Brain pericyte (primary cell): ENCODE data around the gene SRGAP2B.
"Not testable (repeated sequence)": the region's sequence is repeated elsewhere in the genome, so short reads cannot be mapped to it uniquely, and the experiment has no call there.

Experiments used
- DNase-seq: peaks from one replicate; pipeline ENCODE4 v3.0.0-alpha.2; 2012; ENCODE audit warnings: low read depth, low spot score

Gene SRGAP2B

GRCh38 chr1:145095284-145096057 is at the start of gene SRGAP2B, which contains the start of gene FAM72D:
Gene SRGAP2B, minus strand, starts transcription at chr1:145095328. Its CDS starts 2,427 bp downstream, at chr1:145092901.
Gene FAM72D, plus strand, starts transcription at chr1:145095974. Its CDS starts 874 bp downstream, at chr1:145096848.
- not testable (repeated sequence) for DNase-seq

GRCh38 chr1:145144264-145144913 is 49.3 kb upstream of the SRGAP2B start:
- DNase-seq: not testable (repeated sequence)

DNA sequence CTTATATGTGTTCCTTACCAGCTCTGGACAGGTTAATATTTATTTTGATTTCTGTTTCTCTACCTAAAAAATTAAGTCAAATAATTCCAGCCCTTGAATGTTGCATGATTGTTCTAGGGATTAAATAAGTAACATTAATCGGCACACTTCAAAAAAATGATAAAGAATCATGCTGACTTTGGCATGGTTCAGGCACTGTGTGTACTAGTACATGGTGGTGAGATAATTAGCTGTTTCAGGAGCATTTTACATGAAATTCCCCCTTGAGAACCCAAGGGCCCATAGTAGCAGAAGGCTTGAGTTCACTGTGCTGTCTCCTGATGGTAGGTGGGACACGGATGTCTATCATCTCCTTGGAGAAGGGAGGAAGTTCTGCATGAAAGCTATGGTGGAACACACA is 45.4 kb upstream of the SRGAP2B start:
- not testable (repeated sequence) for DNase-seq

- DNase-seq: not testable (repeated sequence)
Measured at GRCh38 chr1:145134476-145134875, 39.3 kb upstream of the SRGAP2B start.

- not testable (repeated sequence) for DNase-seq
Measured at GRCh38 chr1:145128697-145129469, 33.8 kb upstream of the SRGAP2B start.

GRCh38 chr1:145127144-145127543 is 32.0 kb upstream of the SRGAP2B start:
- not testable (repeated sequence) for DNase-seq

- DNase-seq: not testable (repeated sequence)
Measured at GRCh38 chr1:145125112-145125511, 30.0 kb upstream of the SRGAP2B start.

DNA sequence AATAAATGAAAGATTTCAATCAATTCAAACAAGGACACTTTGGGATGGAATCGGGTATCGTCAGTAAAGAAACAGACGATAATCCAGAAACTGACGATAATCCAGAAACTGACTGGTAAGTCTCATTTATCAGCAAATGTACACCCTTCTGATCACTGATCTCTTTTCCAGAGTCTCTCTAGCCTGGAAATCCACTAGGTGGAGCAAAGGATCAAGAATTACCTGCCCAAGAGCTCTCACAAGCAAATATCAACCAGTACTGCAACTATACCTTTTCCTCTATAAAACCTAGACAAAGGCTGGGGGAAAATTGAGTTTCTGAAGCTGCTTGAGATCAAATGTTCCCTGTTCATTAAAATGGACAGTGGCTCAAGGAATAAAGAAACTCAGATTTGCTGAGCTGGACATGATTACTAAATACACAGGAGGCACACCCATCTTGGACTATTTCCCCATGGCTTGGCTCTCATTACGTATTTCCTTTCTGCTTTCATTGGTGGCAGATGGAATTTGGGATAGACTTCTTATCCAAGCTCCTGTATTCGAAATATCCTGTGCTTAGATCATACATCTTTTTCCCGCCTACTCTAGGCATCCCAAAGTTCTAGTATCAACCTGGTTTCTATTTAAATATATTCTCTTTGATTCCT is 29.0 kb upstream of the SRGAP2B start:
- DNase-seq: not testable (repeated sequence)

GRCh38 chr1:145123062-145123395 is 27.9 kb upstream of the SRGAP2B start:
- DNase-seq: not testable (repeated sequence)

DNA sequence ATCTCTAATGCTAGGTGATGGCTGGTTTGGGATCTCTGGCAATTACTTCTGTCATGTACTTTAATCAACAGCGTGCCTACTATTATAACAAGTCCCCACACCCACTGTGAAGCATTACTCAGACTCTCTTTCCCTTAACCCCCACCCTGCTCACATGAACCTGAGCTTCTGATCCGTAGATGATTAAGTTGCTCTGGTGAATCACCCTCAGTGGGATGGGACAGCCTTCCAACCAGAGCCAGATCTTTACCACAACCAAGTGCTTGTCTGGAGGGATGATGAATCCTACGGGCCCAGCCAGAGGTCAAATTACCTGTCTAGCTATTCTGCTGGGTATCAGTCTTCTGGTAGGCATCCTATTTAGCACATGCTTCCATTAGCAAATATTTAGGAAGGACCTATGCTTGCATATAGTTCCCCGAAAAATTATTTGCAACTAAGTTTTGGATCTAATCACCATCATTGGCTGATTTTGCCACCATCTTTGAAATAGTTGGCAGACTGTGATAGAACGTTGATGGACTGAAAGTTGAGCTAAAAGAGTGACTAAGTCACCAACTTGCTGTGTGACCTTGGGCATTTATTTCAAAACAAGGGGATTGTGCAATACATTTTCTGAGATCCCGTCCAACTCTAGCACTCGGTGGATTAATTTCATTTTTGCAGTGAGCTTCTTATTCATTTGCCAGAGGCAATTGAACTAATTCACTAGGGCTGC is 27.4 kb upstream of the SRGAP2B start:
- not testable (repeated sequence) for DNase-seq

GRCh38 chr1:145119842-145120241 is 24.7 kb upstream of the SRGAP2B start:
- DNase-seq: not testable (repeated sequence)

- DNase-seq: not testable (repeated sequence)
Measured at GRCh38 chr1:145115587-145116493, 20.7 kb upstream of the SRGAP2B start.

GRCh38 chr1:145114560-145115057 is 19.5 kb upstream of the SRGAP2B start:
- not testable (repeated sequence) for DNase-seq

GRCh38 chr1:145112703-145113102 is 17.6 kb upstream of the SRGAP2B start:
- not testable (repeated sequence) for DNase-seq

GRCh38 chr1:145111674-145112073 is 16.5 kb upstream of the SRGAP2B start:
- not testable (repeated sequence) for DNase-seq

GRCh38 chr1:145103294-145103693 is 8.2 kb upstream of the SRGAP2B start:
- DNase-seq: not testable (repeated sequence)

DNA sequence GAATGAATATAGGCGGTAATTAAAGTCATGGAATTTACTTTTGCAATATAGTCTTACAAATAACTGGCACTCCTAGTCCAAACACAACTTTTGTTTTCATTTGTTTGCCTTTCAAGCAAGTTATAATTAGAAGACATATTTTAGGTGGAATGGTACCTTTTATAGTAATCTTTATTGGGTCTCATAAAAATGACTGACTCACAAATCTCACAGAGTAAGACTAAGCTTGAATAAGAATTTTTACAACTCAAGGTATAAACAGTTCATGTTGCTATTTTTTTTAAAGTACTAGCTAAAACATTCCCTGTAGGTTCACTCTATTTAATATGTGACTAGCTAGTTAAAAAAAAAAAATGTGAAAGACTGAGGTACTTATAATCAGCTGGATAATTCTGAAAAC is 6.6 kb upstream of the SRGAP2B start:
- DNase-seq: not testable (repeated sequence)

GRCh38 chr1:145094655-145095211 is 395 bp downstream of the SRGAP2B start:
- DNase-seq: not testable (repeated sequence)

DNA sequence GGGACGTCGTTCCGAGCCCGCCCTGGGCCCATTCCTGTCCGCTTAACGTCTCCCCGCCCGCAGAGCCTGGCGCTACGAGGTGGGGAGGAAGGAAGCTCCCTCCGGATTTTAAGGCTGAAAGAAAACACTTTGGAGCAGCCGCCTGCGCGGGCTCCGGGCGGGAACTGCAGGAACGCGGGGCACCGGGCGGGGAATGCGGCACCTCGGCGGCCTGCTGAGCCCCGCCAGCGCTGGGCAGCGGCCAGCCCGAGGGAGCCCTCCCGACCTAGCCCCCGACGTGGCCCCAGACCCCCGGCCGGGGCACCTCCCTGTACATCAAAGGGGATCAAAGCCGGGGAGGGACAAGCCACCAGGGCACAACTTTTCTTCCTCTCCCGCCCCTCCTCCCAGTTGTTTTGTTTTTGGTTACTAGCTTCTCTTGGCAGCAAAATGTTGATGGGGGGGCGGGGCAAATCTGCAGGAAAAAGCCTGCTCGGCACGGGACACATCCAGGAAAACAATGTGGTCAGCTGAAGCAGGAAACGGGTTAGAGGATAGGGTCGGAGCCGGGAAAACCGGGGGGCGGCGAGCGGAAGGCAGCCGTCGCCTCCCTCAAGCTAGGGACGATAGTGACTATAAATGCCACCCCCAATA is 1.5 kb downstream of the SRGAP2B start:
- DNase-seq: not testable (repeated sequence)
